HG03066 (cell line): ENCODE measurements around the gene AGBL4.
"Not testable (repeated sequence)": the region's sequence is repeated elsewhere in the genome, so short reads cannot be mapped to it uniquely, and the experiment has no call there.

Experiments used
- ATAC-seq: cut with Tn5 transposase; IDR thresholded peaks from one replicate; pipeline ENCODE4 v1.9.1; 2021; ENCODE audit warnings: low read depth; ENCODE audit not compliant: unreplicated experiment

AGBL4 gene

DNA sequence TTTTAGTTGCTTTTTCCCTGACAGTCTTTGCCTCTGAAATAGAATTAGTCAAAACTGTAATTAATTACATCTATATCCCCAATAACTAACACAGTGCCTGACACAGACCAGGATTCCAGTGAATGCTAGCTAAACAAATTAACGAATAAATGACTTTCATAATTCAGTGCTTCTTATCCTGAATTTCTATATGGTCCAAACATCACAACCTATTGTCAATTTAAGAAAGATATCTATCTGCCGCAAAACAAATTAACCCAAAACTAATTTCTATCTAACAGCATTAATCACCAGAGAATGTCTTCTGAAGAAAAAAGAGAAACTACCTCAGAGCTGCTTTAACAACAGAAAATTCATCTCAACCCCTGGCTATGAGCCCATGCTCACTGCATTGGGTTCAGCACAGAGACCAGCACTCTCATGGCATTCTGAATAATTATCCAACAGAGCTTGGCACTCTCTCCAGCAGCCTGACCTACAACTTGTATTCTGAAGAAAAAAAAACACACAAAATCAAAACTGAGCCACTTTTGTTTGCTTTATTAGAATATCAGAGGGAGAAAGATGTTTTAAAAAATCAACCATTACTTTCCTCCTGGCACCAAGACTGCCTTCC lies 699.7 kb downstream of the AGBL4 start:
- no peak for ATAC-seq

DNA sequence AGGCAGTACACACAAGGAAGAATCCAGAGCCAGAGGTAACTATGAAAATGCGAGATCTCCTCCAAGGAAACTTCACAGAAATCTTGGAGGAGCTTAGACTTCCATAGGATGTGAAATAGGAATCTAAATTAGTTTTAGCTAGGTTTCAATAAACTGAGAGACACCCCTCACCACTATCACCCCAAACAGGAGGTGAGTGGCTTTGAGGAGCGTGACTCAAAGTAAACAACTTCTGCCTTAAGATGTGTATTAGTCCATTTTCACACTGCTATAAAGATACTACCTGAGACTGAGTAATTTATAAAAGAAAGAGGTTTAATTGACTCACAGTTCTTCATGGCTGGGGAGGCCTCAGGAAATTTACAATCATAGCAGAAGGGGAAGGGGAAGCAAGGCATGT lies 703.3 kb downstream of the AGBL4 start:
- not testable (repeated sequence) for ATAC-seq

DNA sequence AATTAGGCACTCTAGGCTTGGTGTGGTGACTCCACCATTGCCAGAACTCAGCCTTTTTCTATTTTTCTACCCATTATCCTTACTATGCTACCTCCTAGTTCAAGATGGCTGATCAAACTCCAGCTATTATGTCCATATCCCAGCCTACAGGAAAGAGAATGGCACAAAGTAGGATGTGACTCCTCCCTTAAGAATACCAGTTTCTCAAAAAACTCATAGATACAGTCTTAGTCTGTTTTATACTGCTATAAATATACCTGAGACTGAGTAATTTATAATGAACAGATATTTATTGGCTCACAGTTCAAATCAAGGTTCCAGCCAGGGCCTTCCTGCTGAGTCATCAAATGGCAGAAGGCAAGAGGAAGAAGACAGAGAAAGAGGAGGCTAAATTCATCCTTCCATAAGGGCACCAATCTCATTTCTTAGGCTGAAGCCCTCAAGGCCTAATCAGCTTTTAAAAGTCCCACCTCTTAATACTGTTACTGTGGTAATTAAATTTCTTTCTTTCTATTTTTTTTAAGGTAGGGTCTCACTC lies 704.3 kb downstream of the AGBL4 start:
- ATAC-seq, result no peak

DNA sequence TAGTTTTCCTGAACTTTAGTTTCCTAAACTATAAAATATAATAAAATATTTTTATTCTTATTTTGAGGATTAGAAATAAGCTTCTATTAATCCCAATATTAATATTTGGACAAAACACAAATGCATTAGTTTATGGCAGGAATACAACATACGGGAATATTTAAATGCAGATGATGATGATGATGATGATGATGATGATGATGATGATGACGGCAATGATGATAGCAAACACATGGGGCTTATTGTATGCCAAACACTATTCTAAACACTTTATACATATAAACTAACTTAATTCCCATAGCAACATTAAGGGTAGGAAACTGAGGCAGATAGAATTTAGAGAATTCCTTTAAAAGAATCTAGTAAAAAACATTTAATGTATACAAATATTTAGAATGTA lies 705.5 kb downstream of the AGBL4 start:
- no peak for ATAC-seq

DNA sequence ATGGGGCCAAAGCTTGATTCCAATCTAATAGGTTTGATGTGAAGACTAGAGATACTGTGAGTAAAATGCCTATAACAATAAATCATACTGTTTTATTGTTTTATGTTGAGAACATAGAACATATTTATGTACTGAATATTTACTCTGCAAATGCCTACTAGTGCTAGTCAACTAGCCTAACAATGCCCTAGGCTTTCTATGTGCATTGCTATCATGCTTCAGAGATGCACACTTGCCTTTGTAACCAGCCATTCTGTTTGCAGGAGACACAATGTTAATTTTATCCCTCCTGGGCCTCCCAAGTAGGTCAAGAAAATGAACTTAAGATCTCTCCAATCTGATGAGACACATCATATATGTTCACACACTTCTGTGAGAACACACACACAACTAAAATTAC lies 716.3 kb downstream of the AGBL4 start:
- ATAC-seq, result no peak

DNA sequence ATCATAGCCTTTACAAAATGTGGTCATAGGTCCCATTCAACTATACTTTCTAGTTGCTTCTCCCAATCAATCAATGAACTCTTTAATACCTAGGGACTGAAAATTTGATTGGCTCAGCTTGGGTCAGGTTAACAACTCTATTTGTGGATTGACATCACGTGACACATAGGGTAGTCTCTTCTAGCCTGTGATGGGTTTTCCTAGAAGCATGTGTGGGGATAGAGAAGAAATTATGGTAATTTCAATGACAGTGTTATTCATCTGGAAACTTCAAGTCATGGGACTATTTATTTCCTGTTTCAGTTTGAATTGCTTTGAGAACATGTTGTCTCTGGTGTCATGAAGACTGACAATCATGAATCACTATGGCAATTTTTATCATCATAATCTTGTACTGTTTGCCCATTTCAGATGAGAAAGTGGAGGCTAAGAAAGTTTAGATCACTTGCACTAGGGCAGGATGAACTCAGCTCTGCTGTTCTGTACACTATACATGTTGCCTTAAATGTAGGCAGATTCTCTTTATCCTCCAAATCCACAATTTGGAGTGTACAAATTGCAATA lies 717.2 kb downstream of the AGBL4 start:
- ATAC-seq, result no peak

DNA sequence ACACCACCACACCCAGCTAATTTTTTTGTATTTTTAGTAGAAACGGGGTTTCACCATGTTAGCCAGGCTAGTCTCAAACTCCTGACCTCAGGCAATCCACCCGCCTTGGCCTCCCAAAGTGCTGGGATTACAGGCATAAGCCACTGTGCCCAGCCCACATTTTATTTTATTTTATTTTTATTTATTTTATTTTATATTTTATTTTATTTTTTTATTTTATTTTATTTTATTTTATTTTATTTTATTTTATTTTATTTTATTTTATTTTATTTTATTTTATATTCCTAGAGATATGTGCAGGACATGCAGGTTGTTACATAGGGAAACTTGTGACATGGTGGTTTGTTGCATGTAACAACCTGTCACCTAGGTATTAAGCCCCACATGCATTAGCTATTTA lies 721.4 kb downstream of the AGBL4 start:
- ATAC-seq, result not testable (repeated sequence)

DNA sequence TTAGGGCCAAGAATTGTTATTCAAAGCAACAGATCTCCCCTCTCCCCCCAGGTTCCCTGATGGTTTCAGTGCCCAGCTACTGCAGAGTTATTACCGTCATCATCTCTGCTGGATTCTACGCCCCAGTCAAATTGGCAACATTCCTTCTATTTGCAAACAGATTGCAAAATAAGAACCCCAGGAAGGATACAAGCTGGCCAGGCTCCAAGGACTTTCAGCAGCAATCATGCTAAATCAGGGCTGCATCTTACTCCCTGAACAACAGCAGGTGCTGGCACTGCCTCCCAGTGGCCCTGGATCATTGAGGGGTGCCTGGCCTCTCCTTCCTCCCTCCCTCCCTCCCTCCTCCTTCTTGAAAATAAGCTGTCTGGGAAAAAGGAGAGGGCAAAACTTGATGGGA lies 725.5 kb downstream of the AGBL4 start:
- ATAC-seq, result no peak

DNA sequence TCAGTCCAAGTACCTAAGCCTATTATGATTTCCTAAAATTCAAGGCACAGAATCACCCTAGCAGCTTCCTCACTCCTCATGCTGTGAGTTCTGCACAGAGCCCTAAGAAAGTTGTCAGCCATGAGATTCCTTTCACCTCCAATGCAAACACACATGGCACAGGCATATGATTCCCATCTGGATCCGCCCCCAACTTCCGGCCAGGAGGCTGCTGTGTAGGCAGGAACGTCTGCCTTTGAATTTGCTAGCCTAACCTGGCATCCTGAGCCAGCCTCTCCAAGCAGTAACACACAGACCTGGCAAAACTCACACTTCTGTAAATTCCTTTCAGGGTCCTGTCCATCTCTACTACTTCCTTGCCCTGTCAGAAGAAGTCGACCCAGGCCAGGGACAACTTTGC lies 726.0 kb downstream of the AGBL4 start:
- no peak for ATAC-seq

DNA sequence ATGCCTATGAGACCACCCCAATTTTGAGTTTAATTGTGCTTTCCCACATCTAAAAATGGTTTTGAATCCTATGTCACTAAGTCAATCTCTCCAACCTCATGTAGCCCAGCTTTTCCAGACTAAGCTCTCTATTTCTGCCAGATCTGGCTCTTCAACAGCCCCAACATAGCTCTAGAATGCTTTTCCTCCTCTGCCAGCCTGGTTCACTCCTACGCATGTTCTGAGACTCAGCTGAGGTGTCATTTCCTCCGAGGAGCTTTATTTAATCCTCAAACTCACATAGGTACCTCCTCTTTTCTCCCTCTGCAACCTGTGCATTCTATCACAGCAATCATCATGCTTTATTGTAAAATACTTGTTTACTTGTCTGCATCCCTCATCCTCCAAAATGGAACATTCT lies 729.2 kb downstream of the AGBL4 start:
- ATAC-seq, result no peak

DNA sequence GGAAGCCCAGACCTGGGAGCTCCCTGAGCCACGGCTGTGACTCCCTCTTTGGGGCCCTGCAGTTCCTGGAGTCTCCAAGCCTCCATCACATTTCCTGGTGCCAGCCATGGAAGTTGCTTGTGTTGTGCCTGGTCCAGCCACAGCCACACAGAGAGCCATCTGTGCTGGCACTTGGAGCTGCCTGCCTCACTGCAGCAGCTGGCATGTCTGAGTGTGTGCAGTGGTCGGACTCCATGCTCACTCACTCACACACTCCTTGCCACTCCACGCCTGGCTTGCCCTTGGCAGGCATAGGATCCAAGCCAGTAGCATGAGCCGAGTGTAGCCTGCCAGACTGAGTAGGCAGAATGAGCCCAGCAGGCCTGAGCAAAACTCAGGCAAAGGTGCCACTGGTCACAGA lies 730.7 kb downstream of the AGBL4 start:
- no peak for ATAC-seq

DNA sequence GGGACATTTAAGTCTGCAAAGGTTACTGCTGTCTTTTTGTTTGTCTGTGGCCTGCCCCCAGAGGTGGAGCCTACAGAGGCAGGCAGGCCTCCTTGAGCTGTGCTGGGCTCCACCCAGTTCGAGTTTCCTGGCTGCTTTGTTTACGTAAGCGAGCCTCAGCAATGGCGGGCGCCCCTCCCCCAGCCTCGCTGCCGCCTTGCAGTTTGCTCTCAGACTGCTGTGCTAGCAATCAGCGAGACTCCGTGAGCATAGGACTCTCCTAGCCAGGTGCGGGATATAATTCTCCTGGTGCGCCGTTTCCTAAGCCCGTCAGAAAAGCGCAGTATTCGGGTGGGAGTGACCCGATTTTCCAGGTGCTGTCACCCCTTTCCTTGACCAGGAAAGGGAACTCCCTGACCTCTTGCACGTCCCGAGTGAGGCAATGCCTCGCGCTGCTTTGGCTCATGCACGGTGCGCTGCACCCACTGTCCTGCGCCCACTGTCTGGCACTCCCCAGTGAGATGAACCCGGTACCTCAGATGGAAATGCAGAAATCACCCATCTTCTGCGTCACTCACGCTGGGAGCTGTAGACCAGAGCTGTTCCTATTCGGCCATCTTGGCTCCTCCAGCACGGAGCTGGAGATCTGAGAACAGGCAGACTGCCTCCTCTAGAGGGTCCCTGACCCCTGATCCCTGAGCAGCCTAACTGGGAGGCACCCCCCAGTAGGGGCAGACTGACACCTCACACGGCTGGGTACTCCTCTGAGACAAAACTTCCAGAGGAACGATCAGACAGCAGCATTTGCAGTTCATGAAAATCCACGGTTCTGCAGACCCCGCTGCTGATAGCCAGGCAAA lies 766.3 kb downstream of the AGBL4 start:
- ATAC-seq, result not testable (repeated sequence)

DNA sequence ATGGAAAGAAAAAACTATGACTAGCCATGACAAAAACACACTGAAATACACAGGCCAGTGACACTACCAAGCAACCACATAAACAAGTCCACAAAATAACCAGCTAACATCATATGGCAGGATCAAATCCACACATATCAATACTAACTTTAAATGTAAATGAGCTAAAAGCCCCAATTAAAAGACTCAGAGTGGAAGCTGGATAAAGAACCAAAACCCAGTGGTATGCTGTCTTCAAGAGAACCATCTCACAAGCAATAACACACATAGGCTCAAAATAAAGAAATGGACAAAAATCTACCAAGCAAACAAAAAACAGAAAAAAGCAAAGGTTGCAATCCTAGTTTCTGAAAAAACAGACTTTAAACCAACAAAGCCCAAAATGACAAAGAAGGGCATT lies 770.8 kb downstream of the AGBL4 start:
- no peak for ATAC-seq

DNA sequence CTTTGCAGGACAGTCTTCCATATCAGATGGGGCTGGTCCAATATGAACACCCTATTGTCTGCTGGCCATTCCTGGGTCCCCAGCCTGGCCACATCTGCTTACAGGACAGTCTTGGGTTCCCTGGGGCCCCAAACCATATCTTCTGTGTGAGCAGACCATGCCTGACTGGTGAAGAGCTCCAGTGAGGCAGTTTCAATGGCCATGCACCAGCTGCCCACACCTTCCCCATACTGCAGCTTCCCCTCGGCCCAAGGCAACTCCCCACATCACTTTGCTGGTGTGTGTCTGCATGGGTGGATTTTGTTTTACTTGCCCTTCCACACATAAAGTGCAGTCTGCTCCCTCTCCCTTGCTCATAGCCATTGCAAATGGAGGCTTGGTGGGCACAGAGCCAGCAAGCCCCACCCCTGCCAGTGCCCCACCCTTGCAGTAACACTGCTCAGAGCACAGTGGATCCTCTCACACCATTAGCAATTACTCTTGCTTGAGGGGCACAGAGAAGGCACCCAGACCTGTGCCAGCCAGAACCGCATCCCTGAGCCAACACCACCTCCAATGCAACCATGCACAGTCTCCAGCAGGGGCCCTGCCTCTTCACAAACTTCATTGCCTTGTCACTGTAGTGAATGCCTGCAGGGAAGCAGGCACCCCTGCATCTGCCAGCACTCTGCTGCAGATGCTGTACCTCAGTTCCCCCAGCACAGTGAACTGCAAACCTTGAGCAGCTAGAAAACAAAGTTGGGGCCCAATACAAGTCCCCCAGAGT lies 772.6 kb downstream of the AGBL4 start:
- ATAC-seq, result no peak

DNA sequence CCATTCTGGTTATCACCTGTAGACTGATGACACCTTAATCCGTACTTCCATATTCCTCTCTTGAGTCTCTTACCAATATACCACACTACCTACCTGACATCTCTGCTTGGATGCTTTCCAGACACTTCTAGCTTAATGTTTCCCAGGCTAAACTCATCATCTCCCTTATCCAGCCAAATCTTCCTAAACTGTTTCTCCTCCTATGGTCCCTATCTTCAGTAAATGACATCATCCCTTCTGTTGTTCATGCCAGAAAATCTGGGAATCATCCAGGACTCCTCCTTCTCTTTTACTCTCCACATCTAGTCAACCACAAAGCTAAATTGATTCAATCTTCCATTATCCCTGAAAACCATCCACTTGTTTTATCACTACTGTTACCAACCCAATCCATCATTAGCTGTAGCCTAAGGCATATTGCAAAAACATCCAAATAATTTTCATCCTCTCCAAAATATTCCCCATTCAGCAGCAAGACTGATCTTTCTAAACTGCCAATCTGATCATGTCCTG lies 783.0 kb downstream of the AGBL4 start:
- ATAC-seq, result no peak

DNA sequence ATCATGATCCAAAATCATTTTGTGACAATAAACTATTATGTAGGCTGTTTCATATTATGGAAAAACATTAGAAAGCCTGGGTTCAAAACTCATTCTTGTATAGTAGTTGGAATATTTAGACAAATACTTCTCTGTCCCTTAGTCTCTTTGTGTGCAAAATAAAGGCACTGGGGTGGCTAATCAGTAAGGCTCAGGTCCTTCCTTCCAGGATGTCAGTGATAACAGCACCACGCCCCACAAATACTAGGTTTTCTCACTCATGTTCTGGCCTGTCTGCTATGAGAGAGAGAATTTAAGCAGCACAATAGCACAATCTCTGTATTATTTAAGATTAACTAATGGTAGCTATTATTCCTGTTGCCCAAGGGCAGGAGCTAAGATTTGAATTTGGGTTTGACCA lies 788.8 kb downstream of the AGBL4 start:
- no peak for ATAC-seq

DNA sequence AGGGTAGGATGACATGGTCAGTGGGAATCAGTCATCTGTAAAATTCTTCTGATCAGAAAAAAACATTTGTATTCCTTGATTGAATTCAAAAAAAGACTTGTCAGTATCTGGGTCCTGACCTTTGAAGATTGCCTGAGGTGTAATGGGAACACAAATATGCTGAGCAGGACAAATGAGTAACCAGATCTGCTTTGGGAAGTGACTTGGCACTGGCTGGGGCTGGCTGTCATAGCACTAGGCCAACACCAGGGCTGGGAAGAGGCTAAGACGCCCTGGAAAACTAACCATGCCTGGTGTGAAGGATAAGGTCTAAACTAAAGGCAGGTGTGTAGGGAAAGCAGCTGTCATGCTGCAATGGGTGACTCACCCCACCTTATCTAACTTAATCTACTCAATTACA lies 794.2 kb downstream of the AGBL4 start:
- ATAC-seq, result no peak

DNA sequence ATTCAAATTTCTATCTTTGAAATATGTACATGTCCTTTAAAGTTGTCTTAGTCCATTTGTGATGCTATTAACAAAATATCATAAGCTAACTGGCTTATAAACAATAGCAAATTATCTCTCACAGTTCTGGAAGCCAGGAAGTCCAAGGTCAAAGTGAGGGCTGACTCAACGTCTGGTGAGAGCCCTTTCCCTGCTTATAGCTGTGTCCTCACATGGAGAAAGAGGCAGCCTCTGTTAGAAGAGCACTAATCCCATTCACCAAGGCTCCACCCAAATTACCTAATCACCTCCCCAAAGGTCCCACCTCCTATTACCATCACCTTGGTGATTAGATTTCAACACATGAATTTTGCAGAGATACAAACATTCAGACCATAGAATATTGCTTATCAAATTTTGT lies 797.0 kb downstream of the AGBL4 start:
- no peak for ATAC-seq

DNA sequence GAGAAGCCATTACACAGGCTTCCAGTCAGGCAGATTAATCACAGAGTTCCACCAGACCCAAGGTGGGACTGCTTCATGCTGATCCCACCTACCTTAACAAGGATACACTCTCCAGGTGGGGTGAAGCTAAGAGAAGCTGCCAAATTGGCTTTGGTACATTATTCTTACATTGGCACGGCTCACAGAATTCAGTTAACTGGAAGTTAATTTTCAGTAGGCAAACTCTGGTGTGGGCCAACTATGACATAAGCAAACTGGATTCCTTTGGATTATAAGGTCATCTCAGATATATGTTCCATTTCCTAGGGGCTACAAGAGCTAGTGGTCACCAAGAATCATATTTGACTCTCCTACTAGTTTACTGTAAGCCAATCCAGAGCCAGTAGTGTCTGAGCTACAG lies 798.3 kb downstream of the AGBL4 start:
- ATAC-seq, result no peak

DNA sequence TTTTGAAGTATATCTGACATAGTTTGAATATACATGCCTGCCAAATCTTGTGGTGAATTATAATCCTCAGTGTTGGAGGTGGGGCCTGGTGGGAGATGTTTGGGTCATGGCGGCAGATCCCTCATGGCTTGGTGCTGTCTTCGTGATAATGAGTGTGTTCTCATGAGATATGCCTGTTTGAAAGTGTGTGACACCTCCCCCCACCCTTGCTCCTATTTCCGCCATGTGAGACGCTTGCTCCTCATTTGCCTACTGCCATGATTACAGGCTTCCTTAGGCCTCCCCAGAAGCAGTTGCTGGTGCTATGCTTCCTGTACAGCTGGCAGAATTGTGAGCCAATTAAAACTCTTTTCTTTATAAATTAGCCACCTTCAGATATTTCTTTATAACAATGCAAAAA lies 810.5 kb downstream of the AGBL4 start:
- ATAC-seq, result no peak

DNA sequence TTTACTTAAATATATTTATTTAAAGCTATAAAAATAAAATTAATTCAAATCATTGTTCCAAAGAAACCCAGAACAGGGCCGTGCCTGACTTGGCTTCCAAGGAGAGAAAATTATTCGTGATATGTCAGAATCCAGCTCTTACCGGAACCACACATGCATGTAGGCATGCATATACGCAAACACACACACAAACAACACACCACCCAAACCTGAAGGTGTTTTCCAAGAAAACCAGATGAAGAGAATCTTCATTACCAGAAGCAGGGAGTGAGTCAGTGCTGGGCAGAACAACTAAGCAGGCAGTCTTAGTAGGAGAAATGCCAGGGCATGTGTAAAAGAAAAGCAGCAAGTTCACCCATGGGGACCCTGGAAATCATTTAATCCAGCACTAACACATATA lies 815.0 kb downstream of the AGBL4 start:
- no peak for ATAC-seq
